Measurements from ENCODE around the gene ENO1. TPM values are rescaled to one million over a fixed set of nuclear protein-coding genes. Genes with fewer than 3 reads are reported as not detected.

The ENO1 gene
- total and polyA plus RNA-seq, 2 of the 4 experiments (the other 2 are of a cell fraction): 2,125 to 3,643 TPM

- H4K20me1 ChIP-seq (ENCODE audit: insufficient read depth, low read length): peaks cover 5% of the 10 kb centered on the region; the same call in 1 of the 2 replicates
- peak overlapping the region; percentile 24; the same call in 1 of the 2 replicates for H2AK5ac ChIP-seq (ENCODE audit: low read depth, low read length)
- no CpG with 5 or more reads among the region's 4 CpGs for WGBS, 2 experiments (ENCODE audit: extremely low coverage in 2 of 2, insufficient read length in 1 of 2)
- H3K14ac ChIP-seq (replicated peaks; ENCODE audit: low read depth, low read length): no peak overlapping the region
- no peak overlapping the region for H3K9ac ChIP-seq (ENCODE audit: low read depth, low read length)
- ATAC-seq (ENCODE audit: low read depth): no peak
- H2BK15ac ChIP-seq (ENCODE audit: low read depth, low read length): no peak overlapping the region
- H3K79me1 ChIP-seq (ENCODE audit: low read depth in 1 of 2, low read length in 2 of 2): no peaks in the 10 kb centered on the region
- no peak overlapping the region for H3K27ac ChIP-seq (ENCODE audit: insufficient read depth, low read length)
- no peak overlapping the region for H3K4me3 ChIP-seq (ENCODE audit: insufficient read depth, low read depth, low read length)
- no TSS peak for BruUV-seq (replicated peaks)
- no peaks in the 10 kb centered on the region; the same call in 1 of the 2 replicates for H3K9me1 ChIP-seq (ENCODE audit: insufficient read depth, low read length)
- dilution Hi-C loops (cut with HindIII; ENCODE audit: low sequenced_read_pairs, unreplicated experiment) (no loop called here), in situ Hi-C loops (cut with MboI; ENCODE audit: low sequenced_read_pairs) (loop anchor here (10.0 kb wide), 1 partner anchor 281 kb away; no protein-coding TSS in a partner anchor), intact Hi-C loops (cut with micrococcal nuclease) (no loop called here)
- H2AFZ ChIP-seq (replicated peaks; ENCODE audit: low read length, poor library complexity): no peak overlapping the region
- H3K4ac ChIP-seq (ENCODE audit: low read depth, low read length): no peak overlapping the region
- no peak for DNase-seq
- H3K36me3 ChIP-seq (ENCODE audit: control insufficient read depth, insufficient read depth, low read length): no peaks in the 10 kb centered on the region
- POLR2A ChIA-PET (ENCODE audit: unreplicated experiment): no interaction called here
- H3K18ac ChIP-seq (ENCODE audit: low read depth, low read length): no peak overlapping the region
- no peak overlapping the region for H4K5ac ChIP-seq (ENCODE audit: low read depth, low read length)
- CTCF ChIA-PET: no interaction called here
- no peaks in the 10 kb centered on the region; the same call in 1 of the 2 replicates for H3K9me3 ChIP-seq (ENCODE audit: control insufficient read depth, insufficient read depth, low read length)
- no peak overlapping the region for H2BK20ac ChIP-seq (ENCODE audit: low read depth, low read length)
- H3K4me2 ChIP-seq (ENCODE audit: low read depth, low read length): no peak overlapping the region
- no peak overlapping the region for H3K23ac ChIP-seq (ENCODE audit: low read depth, low read length)
- H4K8ac ChIP-seq (ENCODE audit: low read depth in 2 of 2, low read length in 2 of 2): no peak overlapping the region
- H3K4me1 ChIP-seq (ENCODE audit: control insufficient read depth, insufficient read depth, low read length): peaks cover 2% of the 10 kb centered on the region
- no peak overlapping the region for H2BK120ac ChIP-seq (ENCODE audit: low read depth, low read length)
- H3K56ac ChIP-seq (ENCODE audit: extremely low read depth, insufficient read depth, low read length): no peak overlapping the region
- peaks cover 12% of the 10 kb centered on the region for H3K27me3 ChIP-seq (ENCODE audit: control insufficient read depth, insufficient read depth, low read length)
- no peak overlapping the region for H4K91ac ChIP-seq (ENCODE audit: insufficient read depth, low read depth, low read length)
- H2AK9ac ChIP-seq (replicated peaks; ENCODE audit: low read depth, low read length, poor library complexity): no peak overlapping the region
- TF ChIP-seq CHD1 (IDR thresholded peaks at IDR 0.05; ENCODE audit: low read depth, low read length) (no peak), POLR2A (IDR thresholded peaks at IDR 0.05; ENCODE audit: low read depth, low read length) (no peak), CTCF (conservative IDR thresholded peaks at IDR 0.05; ENCODE audit: low read depth, low read length) (no peak), RFX5 (IDR thresholded peaks at IDR 0.05; ENCODE audit: low read depth, low read length) (no peak), USF2 (IDR thresholded peaks at IDR 0.05; ENCODE audit: low read depth, low read length) (no peak), MXI1 (IDR thresholded peaks at IDR 0.05; ENCODE audit: borderline replicate concordance, low read depth, low read length) (no peak), RAD21 (IDR thresholded peaks at IDR 0.05; ENCODE audit: low read length) (no peak), MAFK (IDR thresholded peaks at IDR 0.05; ENCODE audit: low read depth, low read length) (no peak), BHLHE40 (IDR thresholded peaks at IDR 0.05; ENCODE audit: low read depth, low read length) (no peak), FOS (IDR thresholded peaks at IDR 0.05; ENCODE audit: low read depth, low read length) (no peak), MAZ (IDR thresholded peaks at IDR 0.05; ENCODE audit: borderline replicate concordance, low read depth, low read length) (no peak), ELK1 (IDR thresholded peaks at IDR 0.05; ENCODE audit: borderline replicate concordance, low read depth, low read length) (no peak), RCOR1 (IDR thresholded peaks at IDR 0.05; ENCODE audit: insufficient replicate concordance, low read length) (no peak), NFE2L2 (IDR thresholded peaks at IDR 0.05; ENCODE audit: low read depth, low read length) (no peak)
- no peak overlapping the region for H2BK5ac ChIP-seq (ENCODE audit: low read depth, low read length, poor library complexity, severe bottlenecking)
Measured at GRCh38 chr1:8846263-8846662, 32.2 kb downstream of the ENO1 start.
